EL (cell line): ENCODE data around the gene SMIM22.
A peak's percentile ranks its signal among the peaks of the same experiment; 100 is the strongest.

Experiments used
- DNase-seq: peaks from one replicate; pipeline ENCODE4 v3.0.0-alpha.2; 2016

The SMIM22 gene, protein sequence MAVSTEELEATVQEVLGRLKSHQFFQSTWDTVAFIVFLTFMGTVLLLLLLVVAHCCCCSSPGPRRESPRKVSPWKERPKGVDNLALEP

DNA sequence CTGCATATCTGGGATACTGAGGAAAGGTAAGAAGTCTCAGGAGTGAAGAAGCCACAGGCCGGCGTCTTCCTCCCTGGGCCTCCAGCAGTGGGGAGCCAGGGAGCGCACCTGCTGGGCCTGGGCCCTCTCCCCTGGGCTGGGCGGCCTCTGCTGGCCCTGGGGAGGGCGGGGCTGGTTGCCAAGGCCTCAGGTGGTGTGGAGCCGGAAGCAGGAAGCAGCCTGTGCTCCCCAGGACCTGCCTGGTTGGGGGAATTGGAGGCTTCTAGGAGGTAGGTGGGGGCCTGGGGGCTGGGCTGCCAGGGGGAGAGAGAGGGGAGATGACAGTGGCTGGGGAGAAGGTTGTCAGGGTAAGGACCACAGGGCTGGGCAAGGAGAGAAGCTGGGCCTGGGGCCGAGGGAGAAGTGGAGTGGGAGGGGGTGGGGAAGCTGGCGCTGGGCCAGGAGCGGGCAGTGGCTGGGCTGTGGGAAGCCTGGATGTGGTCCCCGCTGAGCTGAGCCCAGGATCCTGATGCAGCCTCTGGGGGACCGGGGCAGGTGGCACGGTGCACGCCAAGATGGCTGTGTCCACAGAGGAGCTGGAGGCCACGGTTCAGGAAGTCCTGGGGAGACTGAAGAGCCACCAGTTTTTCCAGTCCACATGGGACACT, at the start of gene SMIM22:
Gene SMIM22, plus strand, starts transcription at position 189 of the 647 bp plus-strand sequence. Its CDS starts 366 bp downstream, at position 555.
- DNase-seq: no peak

DNA sequence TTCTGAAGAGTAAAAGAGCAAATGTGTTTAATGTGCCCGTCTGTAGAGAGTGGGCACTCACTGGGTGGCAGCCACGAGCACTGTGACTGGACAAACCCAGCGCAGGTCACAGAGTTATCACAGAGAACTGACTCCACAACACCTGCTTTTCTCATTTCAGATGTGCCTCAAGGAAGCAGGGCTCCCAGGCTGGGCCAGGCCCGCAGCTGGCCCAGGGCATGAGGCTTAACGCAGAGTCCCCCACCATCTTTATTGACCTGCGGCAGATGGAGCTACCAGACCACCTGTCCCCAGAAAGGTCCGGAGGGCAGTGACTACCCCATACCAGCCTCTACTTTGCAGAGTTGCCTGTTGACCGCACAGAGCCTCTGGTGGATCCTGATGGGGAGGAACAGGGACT, 49.0 kb upstream of the SMIM22 start:
- no peak for DNase-seq

DNA sequence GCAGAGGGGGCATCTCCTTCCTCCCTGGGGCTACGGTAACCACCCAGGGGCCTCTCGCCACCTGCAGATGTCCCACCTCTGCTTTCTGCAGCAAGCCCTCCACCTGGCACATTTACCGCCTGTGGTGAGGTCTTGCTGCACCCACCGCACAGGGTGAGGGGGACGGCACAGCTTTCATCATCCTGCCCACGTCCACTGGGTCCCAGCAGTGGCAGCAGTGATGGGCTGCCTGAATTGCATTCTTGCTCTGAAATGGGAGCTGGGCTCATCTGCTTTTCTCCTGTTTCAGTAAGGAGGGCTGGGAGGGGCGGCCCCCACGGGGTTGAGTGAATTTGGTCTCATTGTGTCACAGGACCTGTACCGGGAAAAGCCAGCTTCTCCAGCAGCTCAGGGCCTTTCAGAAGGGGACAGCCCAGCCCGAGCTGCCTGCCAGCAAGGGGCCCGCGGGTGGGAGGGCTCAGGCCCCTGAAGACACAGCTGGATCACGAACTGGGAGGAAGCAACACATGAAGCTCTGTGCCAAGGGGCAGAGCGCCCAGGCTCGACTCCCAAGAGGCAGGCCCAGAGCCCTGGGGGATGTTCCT, 48.1 kb upstream of the SMIM22 start:
- no peak for DNase-seq

DNA sequence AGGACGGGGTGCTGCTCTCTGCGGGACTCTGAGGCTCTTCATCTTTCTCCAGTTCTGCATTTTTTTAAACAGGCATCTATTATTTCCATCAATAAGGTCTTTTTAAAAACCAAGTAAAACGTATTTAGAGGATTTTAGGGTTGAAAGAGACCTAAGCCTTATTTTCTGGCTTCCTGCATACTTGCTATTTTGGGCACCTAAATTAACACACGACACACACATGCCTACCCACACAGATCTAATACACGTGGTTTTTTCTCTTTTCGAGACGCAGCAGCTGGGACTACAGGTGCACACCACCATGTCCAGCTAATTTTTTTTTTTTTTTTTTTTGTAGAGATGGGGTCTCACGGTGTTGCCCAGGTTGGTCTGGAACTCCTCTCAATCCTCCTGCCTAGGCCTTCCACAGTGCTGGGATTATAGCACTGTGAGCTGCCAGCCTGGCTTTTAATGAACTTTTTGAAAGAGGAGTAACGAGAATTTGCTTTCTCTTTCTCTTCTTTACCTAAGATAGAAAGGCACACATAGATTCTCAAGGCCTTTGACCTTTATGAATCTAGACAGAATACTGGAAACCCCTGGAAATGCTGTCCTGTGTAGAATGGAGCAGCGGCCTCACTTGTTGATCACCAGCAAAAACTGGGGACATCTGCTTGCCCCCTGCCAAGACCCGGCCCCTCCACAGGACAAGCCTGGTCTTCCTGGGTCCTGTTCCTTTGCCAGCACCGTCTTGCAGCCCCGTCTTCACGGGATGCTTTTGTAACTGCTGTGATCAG, 47.1 kb upstream of the SMIM22 start:
- DNase-seq: no peak

DNA sequence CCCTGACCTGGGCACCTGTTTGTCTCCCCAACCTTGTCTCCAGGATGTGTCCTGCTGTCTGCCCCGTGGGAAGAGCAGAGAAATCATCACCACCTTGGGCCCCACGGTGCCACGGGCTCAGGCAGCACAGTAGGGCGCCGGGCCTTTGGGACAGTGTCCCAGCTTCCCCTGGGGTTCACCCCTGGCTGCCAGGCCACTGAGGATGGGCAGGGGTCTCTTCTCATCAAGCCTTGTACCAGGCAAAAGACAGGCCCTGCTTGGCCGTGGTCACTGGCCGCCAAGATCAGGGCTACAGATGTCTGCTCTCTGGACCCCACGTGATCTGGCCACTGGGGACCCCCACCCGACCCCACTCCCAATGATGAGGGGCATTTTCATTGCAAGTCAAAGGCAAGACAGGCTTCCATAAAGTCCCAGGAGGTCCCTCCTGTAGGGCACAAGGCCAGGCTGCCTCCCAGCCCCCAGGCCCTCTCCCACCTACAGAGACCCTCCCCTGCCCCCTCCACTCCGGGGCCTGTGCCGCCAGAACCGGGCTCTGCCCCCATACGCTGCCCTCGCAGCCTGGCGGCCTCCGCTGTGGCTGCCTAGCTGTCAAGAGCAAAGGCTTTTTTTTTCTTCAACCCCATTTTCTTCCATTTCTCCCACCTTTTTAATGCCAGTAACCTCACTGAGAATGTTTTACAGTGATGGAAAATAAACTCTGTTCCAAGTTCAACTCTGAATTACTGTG, 46.3 kb upstream of the SMIM22 start:
- DNase-seq: no peak

DNA sequence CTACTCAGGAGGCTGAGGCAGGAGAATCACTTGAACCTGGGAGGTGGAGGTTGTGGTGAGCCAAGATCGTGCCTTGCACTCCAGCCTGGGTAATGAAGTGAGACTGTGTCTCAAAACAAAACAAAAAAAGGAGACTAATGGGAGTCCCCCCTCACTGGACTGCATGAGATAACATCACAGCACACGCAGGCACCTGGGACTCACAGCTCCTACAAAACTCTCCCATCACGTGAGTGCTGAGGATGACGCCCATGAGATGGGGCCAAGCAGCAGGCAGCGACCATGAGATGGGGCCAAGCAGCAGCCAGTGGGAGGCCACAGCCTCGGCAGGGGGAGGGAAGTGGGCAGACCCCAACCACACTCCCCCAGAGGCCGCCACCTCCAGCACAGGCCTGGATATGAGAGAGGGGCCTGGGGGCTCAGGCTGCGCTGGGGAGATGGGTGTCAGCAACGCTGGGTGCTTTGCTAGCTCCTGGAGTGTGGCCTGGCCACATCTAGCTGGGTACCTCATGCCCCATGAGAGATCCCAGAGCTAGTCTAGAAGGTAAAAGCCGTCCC, 45.4 kb upstream of the SMIM22 start:
- DNase-seq: no peak

DNA sequence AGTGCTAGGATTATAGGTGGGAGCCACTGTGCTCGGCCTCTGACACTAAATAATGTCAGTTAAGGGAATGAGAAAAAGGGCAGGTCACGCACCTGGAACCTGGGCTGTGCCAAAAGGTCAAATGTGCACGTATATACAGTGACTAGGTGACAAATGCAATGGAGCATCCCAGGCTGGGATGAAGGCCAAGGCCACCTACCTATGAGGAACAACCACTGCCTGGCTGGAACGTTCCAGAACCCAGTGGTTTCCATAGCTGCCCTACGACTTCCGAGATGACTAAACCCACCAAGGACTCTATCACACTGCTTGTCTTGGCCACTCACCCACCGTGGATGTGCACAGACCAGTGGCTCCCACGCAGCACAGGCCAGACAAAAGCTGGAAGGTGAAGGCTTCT, 44.3 kb upstream of the SMIM22 start:
- DNase-seq: no peak

DNA sequence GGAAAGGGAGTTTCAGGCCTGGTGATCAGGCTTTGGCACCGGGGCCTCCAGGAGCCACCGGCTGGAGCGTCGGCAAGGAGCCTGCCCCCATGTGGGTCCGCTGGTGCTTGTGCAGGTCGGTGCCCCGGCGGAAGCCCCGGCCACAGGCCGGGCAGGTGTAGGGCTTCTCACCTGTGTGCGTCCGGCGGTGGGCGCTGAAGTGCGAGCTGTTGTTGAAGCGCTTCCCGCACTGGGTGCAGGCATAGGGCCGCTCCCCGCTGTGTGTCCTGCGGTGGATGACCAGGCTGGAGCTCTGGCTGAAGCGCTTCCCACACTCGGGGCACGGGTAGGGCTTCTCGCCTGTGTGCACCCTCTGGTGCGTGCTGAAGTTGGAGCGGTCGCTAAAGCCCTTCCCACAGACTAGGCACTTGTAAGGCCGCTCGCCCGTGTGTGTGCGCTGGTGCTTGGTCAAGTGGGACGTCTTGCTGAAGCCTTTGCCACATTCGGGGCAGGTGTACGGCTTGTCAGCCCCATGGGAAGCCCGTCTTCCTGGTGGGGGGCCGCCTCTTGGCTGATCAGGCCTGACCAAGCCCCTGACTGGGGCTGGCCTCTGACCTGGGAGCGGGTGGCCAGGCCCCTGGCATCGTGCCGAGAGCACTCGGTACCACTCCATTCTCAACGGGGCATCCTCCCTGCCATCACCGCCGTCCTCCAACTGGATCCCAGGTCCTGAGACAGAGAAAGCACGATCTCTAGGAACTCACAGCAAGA, 42.6 kb upstream of the SMIM22 start:
- no peak for DNase-seq

DNA sequence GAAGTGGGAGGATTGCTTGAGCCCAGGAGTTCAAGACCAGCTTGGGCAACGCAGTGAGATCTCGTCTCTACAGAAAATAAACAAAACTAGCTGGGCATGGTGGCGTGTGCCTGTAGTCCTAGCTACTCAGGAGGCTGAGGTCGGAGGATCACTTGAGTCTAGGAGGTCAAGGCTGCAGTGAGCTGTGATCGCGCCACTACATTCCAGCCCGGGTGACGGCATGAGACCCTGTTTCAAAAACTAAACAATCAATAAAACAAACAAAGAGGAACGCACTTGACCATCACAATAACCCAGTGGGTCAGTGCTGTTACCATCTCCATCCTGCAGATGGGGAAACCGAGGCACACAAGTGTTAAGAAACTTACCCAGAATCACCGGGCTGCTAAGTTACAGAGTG, 41.9 kb upstream of the SMIM22 start:
- DNase-seq: no peak

DNA sequence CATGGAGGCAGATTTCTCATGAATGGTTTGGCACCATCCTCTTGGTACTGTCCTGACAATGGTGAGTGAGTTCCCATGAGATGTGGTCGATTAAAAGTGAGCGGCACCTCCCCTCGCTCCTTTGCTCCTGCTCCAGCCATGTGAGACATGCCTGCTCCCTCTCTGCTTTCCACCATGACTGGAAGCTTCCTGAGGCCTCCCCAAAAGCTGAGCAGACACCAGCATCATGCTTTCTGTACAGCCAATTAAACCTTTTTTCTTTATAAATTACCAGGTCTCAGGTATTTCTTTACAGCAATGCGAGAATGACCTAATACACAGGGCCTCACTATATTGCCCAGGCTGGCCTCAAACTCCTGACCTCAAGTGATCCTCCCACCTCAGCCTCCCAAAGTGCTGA, 40.3 kb upstream of the SMIM22 start:
- DNase-seq: no peak

DNA sequence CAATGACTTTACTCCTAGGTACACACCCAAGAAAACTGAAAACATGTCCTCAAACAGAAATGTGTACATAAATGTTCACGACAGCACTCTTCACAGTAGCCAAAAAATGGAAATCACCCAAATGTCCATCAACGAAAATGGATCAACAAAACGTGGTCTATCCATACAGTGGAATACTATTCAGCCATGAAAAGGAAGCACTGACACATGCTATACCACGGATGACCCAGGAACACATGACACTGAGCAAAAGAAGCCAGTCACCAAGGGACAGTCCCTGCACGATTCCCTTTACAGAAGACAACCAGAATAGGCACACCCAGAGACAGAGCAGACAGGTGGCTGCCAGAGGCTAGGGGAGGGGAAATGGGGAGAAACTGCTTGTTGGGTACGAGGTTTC, 39.5 kb upstream of the SMIM22 start:
- no peak for DNase-seq

DNA sequence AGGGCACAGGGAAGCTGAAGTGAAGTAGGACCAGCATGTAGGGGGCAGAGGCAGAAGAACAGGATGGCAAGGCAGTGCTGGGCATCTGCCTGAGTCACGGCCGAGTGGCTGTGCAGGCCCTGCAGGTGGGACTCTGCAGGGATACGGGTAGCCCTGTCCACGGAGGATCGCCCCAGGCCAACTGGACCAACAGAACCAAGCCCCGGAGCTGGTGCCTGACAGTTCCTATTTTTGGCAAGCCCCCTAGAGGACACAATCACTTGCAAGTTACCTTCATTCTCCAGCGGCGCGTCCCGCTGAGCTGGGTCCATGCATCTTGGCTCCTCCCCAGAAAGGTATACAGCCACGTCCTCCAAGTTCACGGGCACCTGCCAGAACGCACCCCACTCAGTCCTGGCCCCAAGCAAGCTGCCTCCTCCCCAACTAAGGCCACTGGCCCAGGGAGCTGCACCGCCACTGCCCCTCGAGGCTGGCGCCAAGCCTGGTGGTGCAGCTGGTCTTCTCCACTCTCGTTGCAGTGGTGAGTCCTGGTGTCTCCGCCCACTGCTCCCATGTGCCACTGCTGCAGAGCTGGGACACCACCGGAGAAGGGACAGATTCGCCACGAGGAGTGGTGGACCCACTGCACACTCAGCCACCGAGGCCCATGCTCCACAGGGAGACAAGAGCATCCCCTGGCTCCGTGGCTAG, 34.8 kb upstream of the SMIM22 start:
- no peak for DNase-seq

DNA sequence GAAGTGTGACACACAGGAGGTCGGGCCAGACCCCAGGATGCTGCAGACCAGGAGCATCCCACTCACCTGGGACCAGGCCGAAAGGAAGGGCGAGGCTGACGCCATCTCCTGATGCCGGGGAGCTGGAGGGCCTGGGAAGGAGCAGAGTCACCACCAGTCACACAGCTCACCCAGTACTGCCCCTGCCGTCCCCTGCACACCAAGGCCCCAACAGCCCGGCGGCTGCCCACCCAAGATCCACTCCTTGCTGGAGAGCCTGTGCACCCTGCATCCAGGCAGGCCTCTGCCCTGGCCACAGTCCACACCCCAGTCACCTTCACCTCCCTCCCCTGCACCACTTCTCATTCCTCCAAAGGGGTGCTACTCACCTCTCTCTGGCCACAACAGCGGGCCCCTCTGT, 33.0 kb upstream of the SMIM22 start:
- DNase-seq: no peak

DNA sequence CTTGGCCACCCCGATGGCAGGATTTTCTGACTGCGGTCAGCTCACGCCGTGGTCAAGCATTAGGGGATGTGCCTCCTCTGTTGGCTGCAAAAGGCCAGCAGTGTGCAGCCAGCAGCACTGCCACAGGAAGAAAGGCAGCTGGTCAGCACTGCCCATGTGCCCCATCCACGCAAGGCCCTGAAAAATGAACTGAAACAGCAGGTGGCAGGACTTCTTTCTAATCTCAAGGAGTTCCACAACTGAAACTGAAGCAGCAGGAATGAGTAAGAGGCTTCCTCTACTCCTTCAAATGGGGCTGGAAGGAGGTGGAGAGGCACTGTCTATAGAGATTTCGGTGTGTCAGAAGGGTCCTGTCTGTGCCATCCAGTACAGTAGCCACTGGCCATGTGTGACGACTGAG, 31.4 kb upstream of the SMIM22 start:
- DNase-seq: no peak

DNA sequence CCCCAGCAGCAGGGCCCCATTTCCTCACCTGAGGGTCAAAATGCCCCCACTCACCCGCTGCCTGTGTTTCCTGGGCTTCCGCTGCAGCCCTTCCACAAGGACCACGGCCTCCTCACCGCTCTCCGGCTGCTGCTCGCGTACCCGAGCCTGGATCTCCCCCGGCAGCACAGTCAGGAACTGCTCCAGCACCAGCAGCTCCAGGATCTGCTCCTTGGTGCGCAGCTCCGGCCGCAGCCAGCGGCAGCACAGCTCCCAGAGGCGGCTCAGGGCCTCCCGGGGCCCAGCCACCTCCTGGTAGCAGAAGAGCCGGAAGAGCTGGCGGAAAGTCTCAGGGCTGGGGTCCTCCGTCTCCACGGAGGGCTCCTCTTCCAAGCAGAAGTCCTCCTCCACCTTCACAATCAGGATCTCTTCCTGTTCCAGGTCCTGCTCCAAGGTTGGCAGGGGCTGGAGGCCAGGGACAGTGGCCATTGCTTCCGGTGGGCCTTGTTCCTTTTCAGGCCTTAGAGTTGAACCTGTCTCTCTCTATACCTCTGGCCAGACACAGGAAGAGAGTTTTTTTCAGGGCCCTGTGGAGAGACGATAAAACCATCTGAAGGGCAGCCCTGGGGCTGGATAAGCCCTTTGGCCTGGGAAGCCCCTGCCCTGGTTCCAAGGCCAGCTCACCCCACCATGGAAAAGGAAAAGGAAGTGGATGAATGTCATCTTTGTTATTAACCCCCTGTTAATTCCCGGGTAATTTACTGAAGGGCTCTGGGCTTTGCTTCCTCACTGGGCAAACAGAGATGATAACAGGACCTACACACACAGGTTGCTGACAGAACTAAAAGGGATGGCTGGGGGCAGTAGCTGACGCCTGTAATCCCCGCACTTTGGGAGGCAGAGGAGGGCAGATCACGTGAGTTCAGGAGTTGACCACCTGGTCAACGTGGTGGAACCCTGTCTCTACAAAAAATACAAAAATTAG, 29.4 kb upstream of the SMIM22 start:
- no peak for DNase-seq

DNA sequence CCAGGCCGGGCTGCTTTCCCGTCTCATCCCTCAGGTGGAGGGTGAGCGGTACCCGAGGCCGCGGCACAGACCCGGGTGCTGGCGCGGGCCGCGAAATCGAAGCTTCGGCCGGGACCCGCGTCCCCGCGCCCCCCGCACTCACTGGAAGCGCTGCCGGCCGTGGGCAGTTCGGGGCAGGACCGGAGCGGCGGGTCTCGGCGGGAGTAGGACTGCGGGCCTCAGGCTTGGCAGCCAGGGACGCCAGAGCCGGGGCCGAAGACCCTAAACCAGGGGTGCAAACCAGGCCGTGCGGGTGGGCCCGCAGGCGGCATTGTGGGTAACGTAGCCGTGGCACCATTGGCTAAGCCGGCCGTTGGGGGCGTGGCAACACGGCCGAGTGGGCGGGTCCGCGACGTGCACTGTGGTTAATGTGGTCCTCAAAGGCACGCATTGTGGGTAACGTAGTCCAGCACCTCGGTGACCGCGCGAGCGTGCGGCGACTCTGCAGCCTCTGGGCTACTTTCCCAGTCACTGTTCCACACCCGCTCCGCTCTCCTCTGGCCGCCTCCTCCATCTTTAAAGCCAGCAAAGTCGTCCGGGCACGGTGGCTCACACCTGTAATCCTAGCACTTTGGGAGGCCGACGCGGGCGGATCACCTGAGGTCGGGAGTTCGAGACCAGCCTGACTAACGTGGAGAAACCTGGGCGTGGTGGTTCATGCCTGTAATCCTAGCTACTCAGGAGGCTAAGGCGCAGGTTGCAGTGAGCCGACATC, 28.1 kb upstream of the SMIM22 start, which contains the start of gene ZNF500:
Gene ZNF500, minus strand, starts transcription at position 288 of the 754 bp plus-strand sequence. CDS start 1,184 bp downstream, outside the sequence.
- peak; percentile 94 for DNase-seq

DNA sequence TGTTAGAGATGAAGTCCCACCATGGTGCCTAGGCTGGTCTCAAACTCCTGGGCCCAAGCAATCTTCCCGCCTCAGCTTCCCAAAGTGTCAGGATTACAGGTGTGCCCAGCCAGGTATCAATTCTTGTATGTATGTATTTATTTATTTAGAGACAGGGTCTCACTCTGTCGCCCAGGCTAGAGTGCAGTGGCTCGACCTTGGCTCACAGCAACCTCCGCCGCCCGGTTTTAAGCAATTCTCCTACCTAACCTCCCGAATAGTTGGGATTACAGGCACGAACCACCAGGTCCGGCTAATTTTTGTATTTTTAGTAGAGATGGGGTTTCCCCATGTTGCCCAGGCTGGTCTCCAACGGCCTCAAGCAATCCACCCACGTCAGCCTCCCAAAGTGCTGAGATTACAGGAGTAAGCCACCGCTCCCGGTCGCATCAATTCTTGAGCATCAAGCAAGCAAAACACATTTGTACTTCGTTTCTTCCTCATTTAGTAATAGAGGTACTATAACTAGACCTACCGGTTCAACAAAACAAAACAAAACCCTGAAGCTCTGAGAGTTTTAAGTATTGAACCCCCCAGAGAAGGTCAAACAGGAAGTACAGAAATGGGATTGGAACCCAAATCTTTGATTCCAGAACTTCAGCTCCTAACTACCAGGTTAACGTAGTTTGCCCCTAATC, 27.2 kb upstream of the SMIM22 start:
- DNase-seq: peak; percentile 41

DNA sequence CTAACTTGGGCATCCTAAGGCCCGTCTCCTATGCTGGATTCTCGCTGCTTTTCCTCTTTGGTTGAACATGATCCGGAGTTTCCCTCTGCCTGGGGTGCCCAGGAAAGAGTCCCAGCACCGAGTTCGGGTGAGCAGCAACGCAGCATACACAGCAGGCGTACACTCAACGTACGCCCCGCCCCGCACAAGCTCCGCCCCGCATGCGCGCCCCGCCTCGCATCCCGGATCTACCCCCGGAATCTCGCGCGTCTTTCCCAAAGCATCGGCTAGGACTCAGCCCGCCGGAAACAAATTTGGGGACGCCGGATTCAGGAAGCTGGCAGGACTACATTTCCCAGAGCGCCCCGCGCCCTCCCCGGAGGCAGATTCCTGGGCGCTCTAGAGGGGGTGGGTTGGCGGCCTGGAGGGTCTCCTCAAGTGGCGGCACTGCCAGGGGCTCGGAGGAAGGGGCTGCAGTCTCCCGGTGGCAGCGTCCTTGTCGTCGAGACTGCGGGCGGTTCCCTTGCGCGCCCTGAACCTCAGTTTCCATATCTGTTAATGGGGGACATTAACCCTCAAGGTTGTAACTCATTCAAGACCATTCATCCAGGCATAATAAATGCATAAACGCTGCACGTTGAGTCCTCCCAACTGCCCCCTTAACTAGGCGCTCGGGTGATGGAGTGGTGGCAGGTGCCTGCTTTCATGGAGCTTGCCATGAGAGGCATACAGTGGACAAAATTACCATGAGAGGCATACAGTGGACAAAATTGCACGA, 26.4 kb upstream of the SMIM22 start:
- peak; percentile 95 for DNase-seq
